ENCODE data around the gene UBE2K. TPM values are rescaled to one million over a fixed set of nuclear protein-coding genes. Genes with fewer than 3 reads are reported as not detected.
A peak's percentile ranks its signal among the peaks of the same experiment; 100 is the strongest.
"Not testable (repeated sequence)": the region's sequence is repeated elsewhere in the genome, so short reads cannot be mapped to it uniquely, and the experiment has no call there.

UBE2K gene
- total RNA-seq, 4 donors from 2014 or later, result 31.7 to 41.5 (median 34.3) TPM

GRCh38 chr4:39770005-39770404, 72.1 kb downstream of the UBE2K start:
- Histone ChIP-seq H3K27me3 (no peaks in the 10 kb centered on the region), H3K4me1 (peaks cover 0 to 6% (median 0%) of the 10 kb centered on the region in 4 donors), H3K27ac (replicated peaks in 1 of 4) (no peak overlapping the region), H3K4me3 (no peak overlapping the region), H3K9me3 (no peaks in the 10 kb centered on the region), H3K36me3 (peaks cover 22 to 66% (median 50%) of the 10 kb centered on the region in 4 donors)
- WGBS, result 99% methylated on average over 11 of the region's 25 CpGs
- intact Hi-C loops (cut with DNase I), result no loop called here
- TF ChIP-seq POLR2A (IDR thresholded peaks at IDR 0.05; ENCODE audit: low read depth) (no peak), EP300 (IDR thresholded peaks at IDR 0.05) (no peak), POLR2AphosphoS5 (IDR thresholded peaks at IDR 0.05) (no peak)
- TF ChIP-seq, protein P1, sequence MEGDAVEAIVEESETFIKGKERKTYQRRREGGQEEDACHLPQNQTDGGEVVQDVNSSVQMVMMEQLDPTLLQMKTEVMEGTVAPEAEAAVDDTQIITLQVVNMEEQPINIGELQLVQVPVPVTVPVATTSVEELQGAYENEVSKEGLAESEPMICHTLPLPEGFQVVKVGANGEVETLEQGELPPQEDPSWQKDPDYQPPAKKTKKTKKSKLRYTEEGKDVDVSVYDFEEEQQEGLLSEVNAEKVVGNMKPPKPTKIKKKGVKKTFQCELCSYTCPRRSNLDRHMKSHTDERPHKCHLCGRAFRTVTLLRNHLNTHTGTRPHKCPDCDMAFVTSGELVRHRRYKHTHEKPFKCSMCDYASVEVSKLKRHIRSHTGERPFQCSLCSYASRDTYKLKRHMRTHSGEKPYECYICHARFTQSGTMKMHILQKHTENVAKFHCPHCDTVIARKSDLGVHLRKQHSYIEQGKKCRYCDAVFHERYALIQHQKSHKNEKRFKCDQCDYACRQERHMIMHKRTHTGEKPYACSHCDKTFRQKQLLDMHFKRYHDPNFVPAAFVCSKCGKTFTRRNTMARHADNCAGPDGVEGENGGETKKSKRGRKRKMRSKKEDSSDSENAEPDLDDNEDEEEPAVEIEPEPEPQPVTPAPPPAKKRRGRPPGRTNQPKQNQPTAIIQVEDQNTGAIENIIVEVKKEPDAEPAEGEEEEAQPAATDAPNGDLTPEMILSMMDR (IDR thresholded peaks at IDR 0.05), result no peak
- no peak for DNase-seq (ENCODE audit: extremely low spot score)

GRCh38 chr4:39770471-39770870, 72.5 kb downstream of the UBE2K start:
- Histone ChIP-seq H3K36me3 (peaks cover 24 to 66% (median 49%) of the 10 kb centered on the region in 4 donors), H3K4me3 (no peak overlapping the region)
- 95% methylated on average over 13 of the region's 19 CpGs for WGBS

DNA sequence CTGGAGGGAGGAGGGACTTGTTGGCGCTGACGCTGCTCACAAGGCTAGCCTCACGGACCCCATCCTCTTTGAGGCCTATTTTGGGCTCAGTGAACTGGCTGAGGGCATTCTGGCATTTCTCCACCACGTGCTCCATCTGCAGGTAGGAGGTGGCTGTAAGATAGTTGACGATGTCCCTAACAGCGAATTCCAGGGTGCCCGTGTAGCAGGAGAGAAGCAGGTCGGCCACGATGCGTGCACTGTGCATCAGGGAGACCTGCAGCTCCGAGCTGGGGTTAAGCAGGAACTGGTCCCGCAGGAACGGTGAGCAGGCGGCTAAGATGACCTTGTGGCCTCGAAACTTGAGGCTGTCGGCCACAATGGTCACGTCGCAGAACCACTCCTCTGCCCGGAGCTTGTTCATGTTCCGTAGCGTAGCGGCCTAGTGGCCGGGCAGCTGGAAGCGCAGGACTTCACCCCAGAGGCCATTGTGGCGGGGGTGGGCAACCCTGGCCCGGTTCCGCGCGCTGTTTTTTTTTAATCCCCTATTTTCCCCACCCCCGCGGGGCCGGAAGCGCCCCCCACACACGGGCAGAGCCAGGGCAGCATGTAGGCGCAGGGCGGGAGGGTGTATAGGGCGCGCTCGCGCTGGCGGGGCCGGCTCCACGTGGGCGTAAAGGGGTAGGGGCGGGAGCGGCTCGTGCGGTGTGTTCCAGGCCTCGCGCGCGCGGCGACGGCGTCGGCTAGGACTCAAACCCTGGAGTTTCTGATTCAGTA, 73.2 kb downstream of the UBE2K start:
- DNase-seq (ENCODE audit: extremely low spot score), result no peak
- H3K9me3 ChIP-seq, result no peaks in the 10 kb centered on the region
- H3K36me3 ChIP-seq, result peaks cover 25 to 66% (median 50%) of the 10 kb centered on the region in 4 donors
- no peaks in the 10 kb centered on the region for H3K27me3 ChIP-seq
- H3K4me1 ChIP-seq, result peaks cover 0 to 6% (median 0%) of the 10 kb centered on the region in 4 donors
- H3K4me3 ChIP-seq, result no peak overlapping the region
- H3K27ac ChIP-seq (replicated peaks in 1 of 4), result no peak overlapping the region
- no peak for TF ChIP-seq POLR2A (IDR thresholded peaks at IDR 0.05; ENCODE audit: low read depth)
- TF ChIP-seq POLR2AphosphoS5 (IDR thresholded peaks at IDR 0.05), result no peak
- TF ChIP-seq EP300 (IDR thresholded peaks at IDR 0.05), result no peak
- TF ChIP-seq, protein P1 (IDR thresholded peaks at IDR 0.05), result no peak
- WGBS, result 93% methylated on average over 54 of the region's 57 CpGs
- intact Hi-C loops (cut with DNase I), result no loop called here

More at GRCh38 chr4:39770471-39770870, 72.5 kb downstream of the UBE2K start:
- no peak for TF ChIP-seq POLR2AphosphoS5 (IDR thresholded peaks at IDR 0.05)
- TF ChIP-seq POLR2A (IDR thresholded peaks at IDR 0.05; ENCODE audit: low read depth), result no peak
- TF ChIP-seq, protein P1 (IDR thresholded peaks at IDR 0.05), result no peak
- no peak for TF ChIP-seq EP300 (IDR thresholded peaks at IDR 0.05)
- intact Hi-C loops (cut with DNase I), result no loop called here
- H3K27ac ChIP-seq (replicated peaks in 1 of 4), result no peak overlapping the region
- H3K4me1 ChIP-seq, result peaks cover 0 to 6% (median 0%) of the 10 kb centered on the region in 4 donors
- H3K27me3 ChIP-seq, result no peaks in the 10 kb centered on the region
- DNase-seq (ENCODE audit: extremely low spot score), result no peak
- H3K9me3 ChIP-seq, result no peaks in the 10 kb centered on the region

- peak; percentile 12 for DNase-seq (ENCODE audit: extremely low spot score)
- H3K27ac ChIP-seq (replicated peaks in 1 of 4); H3K9me3 ChIP-seq; H3K27me3 ChIP-seq; intact Hi-C loops (cut with DNase I); H3K4me1 ChIP-seq; H3K4me3 ChIP-seq: not testable (repeated sequence)
- WGBS, result 91% methylated on average over 2 of the region's 2 CpGs
- H3K36me3 ChIP-seq, result peaks cover 8 to 52% (median 15%) of the 10 kb centered on the region in 4 donors
Measured at GRCh38 chr4:39781988-39782387, 84.1 kb downstream of the UBE2K start.

GRCh38 chr4:39785083-39785482, 87.1 kb downstream of the UBE2K start:
- H3K36me3 ChIP-seq, result peaks cover 0 to 23% (median under 1%) of the 10 kb centered on the region in 4 donors
- no peak for DNase-seq (ENCODE audit: extremely low spot score)
- H3K4me1 ChIP-seq, result no peaks in the 10 kb centered on the region
- H3K4me3 ChIP-seq, result no peak overlapping the region
- 76% methylated on average over 1 of the region's 1 CpG for WGBS
- no peak for TF ChIP-seq POLR2A (IDR thresholded peaks at IDR 0.05; ENCODE audit: low read depth)
- TF ChIP-seq EP300 (IDR thresholded peaks at IDR 0.05), result no peak
- no peak for TF ChIP-seq POLR2AphosphoS5 (IDR thresholded peaks at IDR 0.05)
- TF ChIP-seq, protein P1 (IDR thresholded peaks at IDR 0.05), result no peak
- H3K27ac ChIP-seq (replicated peaks in 1 of 4), result no peak overlapping the region
- H3K27me3 ChIP-seq, result no peaks in the 10 kb centered on the region
- H3K9me3 ChIP-seq, result no peaks in the 10 kb centered on the region
- intact Hi-C loops (cut with DNase I), result no loop called here

Data from esophagus muscularis mucosa (tissue), 4 donors.